Measurements from ENCODE around the gene HRH2. TPM values are rescaled to one million over a fixed set of nuclear protein-coding genes. Genes with fewer than 3 reads are reported as not detected.
A peak's percentile ranks its signal among the peaks of the same experiment; 100 is the strongest.

HRH2 gene
- total RNA-seq, 1 experiment from 2014 or later = 3.3 TPM

DNA sequence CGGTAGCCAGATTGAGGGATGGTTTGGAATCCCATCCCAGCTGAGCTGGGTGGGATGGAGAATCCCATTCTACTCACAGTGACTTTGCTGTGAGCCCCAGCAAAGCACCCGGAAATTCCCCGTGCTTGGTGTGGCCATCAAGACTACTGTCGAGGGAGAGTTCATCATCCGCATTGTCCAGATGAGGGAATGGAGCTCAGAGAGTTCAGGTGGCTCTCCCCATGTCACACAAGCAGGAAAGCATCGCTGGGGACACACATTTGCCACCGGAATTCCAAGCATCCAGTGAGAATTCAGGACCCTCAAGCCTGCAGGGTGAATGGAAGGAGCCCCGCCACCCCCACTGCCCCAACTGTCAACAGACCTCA lies 54.4 kb downstream of the HRH2 start:
- Mint-ChIP-seq H3K27me3 (ENCODE audit: low read depth) (peaks cover 16% of the 10 kb centered on the region), H3K27ac (no peak overlapping the region; a peak in 1 of 7 replicates), H3K36me3 (ENCODE audit: insufficient read depth in 1 of 3, low read depth in 3 of 3) (peaks cover 26 to 51% (median 35%) of the 10 kb centered on the region in 3 experiments), H3K9me3 (peaks cover 29 to 35% of the 10 kb centered on the region in 2 experiments), H3K4me3 (no peak overlapping the region), H3K4me1 (peaks cover 7 to 9% of the 10 kb centered on the region in 2 experiments)
- H3K27me3 ChIP-seq (ENCODE audit: insufficient read depth, low read length) = no peaks in the 10 kb centered on the region
- H4K20me1 ChIP-seq (ENCODE audit: control insufficient read depth, insufficient read depth, insufficient read length) = no peaks in the 10 kb centered on the region
- no peak for DNase-seq
- no peak overlapping the region for H4K5ac ChIP-seq (ENCODE audit: insufficient read length, low read depth, low read length)
- no peak overlapping the region for H2BK12ac ChIP-seq (ENCODE audit: insufficient read length, low read depth, low read length)
- H2BK120ac ChIP-seq (ENCODE audit: low read depth, low read length, poor library complexity, severe bottlenecking) = no peak overlapping the region
- no peak overlapping the region for H4K91ac ChIP-seq (ENCODE audit: insufficient read length, low read depth, low read length)
- H2BK5ac ChIP-seq (ENCODE audit: insufficient read length, low read length) = no peak overlapping the region
- no peak overlapping the region for H2AK5ac ChIP-seq (ENCODE audit: insufficient read length, low read length)
- H3K23me2 ChIP-seq (ENCODE audit: insufficient read length, low read depth, low read length, poor library complexity, severe bottlenecking) = no peaks in the 10 kb centered on the region
- H2BK20ac ChIP-seq (ENCODE audit: low read depth, low read length, poor library complexity, severe bottlenecking) = no peak overlapping the region
- peaks cover 6% of the 10 kb centered on the region for H3K9me3 ChIP-seq (ENCODE audit: control insufficient read depth, low read depth, low read length)
- no peak overlapping the region for H3K14ac ChIP-seq (ENCODE audit: insufficient read depth, low read length)
- no peaks in the 10 kb centered on the region for H3K79me2 ChIP-seq (ENCODE audit: insufficient read depth, low read length)
- H3K23ac ChIP-seq (ENCODE audit: insufficient read length, low read depth, low read length) = no peak overlapping the region
- no peaks in the 10 kb centered on the region for H3K79me1 ChIP-seq (ENCODE audit: insufficient read depth, low read depth, low read length, poor library complexity, severe bottlenecking)
- no peak overlapping the region for H2AFZ ChIP-seq (ENCODE audit: low read length)
- H3K4me1 ChIP-seq (ENCODE audit: insufficient read depth, low read length) = no peaks in the 10 kb centered on the region
- no peak overlapping the region for H2BK15ac ChIP-seq (ENCODE audit: low read depth, low read length)
- no peak overlapping the region for H3T11ph ChIP-seq (ENCODE audit: low read length)
- H4K8ac ChIP-seq (replicated peaks; ENCODE audit: insufficient read length, low read depth, low read length) = no peak overlapping the region
- H3K18ac ChIP-seq (ENCODE audit: insufficient read length, low read depth, low read length) = peak overlapping the region; percentile 12
- H3K9ac ChIP-seq (ENCODE audit: extremely low read depth, insufficient read length, low read length) = no peak overlapping the region
- no CpG with 5 or more reads among the region's 8 CpGs for WGBS (ENCODE audit: extremely low coverage, insufficient read length, low lambda C conversion rate)
- H3K4ac ChIP-seq (ENCODE audit: low read depth, low read length) = no peak overlapping the region
- H3K56ac ChIP-seq (ENCODE audit: insufficient read length, low read depth, low read length) = no peak overlapping the region
- no peak overlapping the region for H3K4me2 ChIP-seq (ENCODE audit: insufficient read depth, insufficient read length, low read length)
- TF ChIP-seq, protein P1, sequence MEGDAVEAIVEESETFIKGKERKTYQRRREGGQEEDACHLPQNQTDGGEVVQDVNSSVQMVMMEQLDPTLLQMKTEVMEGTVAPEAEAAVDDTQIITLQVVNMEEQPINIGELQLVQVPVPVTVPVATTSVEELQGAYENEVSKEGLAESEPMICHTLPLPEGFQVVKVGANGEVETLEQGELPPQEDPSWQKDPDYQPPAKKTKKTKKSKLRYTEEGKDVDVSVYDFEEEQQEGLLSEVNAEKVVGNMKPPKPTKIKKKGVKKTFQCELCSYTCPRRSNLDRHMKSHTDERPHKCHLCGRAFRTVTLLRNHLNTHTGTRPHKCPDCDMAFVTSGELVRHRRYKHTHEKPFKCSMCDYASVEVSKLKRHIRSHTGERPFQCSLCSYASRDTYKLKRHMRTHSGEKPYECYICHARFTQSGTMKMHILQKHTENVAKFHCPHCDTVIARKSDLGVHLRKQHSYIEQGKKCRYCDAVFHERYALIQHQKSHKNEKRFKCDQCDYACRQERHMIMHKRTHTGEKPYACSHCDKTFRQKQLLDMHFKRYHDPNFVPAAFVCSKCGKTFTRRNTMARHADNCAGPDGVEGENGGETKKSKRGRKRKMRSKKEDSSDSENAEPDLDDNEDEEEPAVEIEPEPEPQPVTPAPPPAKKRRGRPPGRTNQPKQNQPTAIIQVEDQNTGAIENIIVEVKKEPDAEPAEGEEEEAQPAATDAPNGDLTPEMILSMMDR (conservative IDR thresholded peaks at IDR 0.05) = no peak
- H3K27ac ChIP-seq (ENCODE audit: insufficient read length, low read depth, low read length) = no peak overlapping the region
